Tibial artery (tissue), 4 donors: Measurements from ENCODE around the gene SCN9A.

Source experiments
- DNase-seq, 2 donors: peaks; one replicate each; pipeline ENCODE4 v3.0.0-alpha.2; 2019
- H3K27ac ChIP-seq, 2 donors: fragments of 200-600 bp; sonication (generic) in 1 of 2; 1 replicate in 1 of 2; 2 replicates in 1 of 2; pipeline ENCODE4 v1.5.1; 2018 to 2019; ENCODE audit warnings: mild to moderate bottlenecking in 1 of 2
- H3K27me3 ChIP-seq, 2 donors: fragments of 200-600 bp; sonication (generic) in 1 of 2; one replicate each; pipeline versions ENCODE4 v1.5.1 to v1.6.0; 2016 to 2019
- H3K36me3 ChIP-seq, 3 donors: fragments of 200-600 bp; sonication (generic) in 2 of 3; one replicate each; pipeline ENCODE4 v1.5.1; 2016 to 2019; ENCODE audit warnings: mild to moderate bottlenecking in 2 of 3
- H3K4me1 ChIP-seq, 4 donors: fragments of 200-600 bp; sonication (generic) in 2 of 4; 1 replicate in 3 of 4; 2 replicates in 1 of 4; pipeline ENCODE4 v1.5.1; 2016 to 2019
- H3K4me3 ChIP-seq, 2 donors: fragments of 200-600 bp; sonication (generic) in 1 of 2; 1 replicate in 1 of 2; 2 replicates in 1 of 2; pipeline ENCODE4 v1.5.1; 2018 to 2019; ENCODE audit warnings: mild to moderate bottlenecking in 2 of 2
- H3K9me3 ChIP-seq, 3 donors: fragments of 200-600 bp; sonication (generic) in 1 of 3; one replicate each; pipeline ENCODE4 v1.5.1; 2016 to 2019
- CTCF ChIP-seq, 2 experiments: fragments of 200-600 bp in 1 of 2; fragments of 450-650 bp in 1 of 2; IDR thresholded peaks; one replicate each; pipeline ENCODE4 v1.5.1; 2017 to 2019; ENCODE audit warnings: antibody characterized with exemption in 2 of 2, mild to moderate bottlenecking in 1 of 2, moderate library complexity in 1 of 2
- intact Hi-C: fragments of 100-400 bp; cut with DNase I; formaldehyde crosslinking; loops from one replicate; pipeline ENCODE4 v1.15.0; 2023; ENCODE audit warnings: low total_unique reads

SCN9A gene

GRCh38 chr2:166240387-166241313 lies 135.1 kb downstream of the SCN9A start:
- H3K36me3 ChIP-seq = no peaks in the 10 kb centered on the region
- H3K4me3 ChIP-seq = no peak overlapping the region
- intact Hi-C loops = no loop called here
- H3K27me3 ChIP-seq = no peaks in the 10 kb centered on the region
- DNase-seq = no peak
- no peak for TF ChIP-seq CTCF (IDR thresholded peaks at IDR 0.05)
- H3K4me1 ChIP-seq = no peaks in the 10 kb centered on the region
- H3K27ac ChIP-seq = no peak overlapping the region
- H3K9me3 ChIP-seq = no peaks in the 10 kb centered on the region

GRCh38 chr2:166239548-166239947 lies 136.2 kb downstream of the SCN9A start:
- H3K9me3 ChIP-seq = no peaks in the 10 kb centered on the region
- H3K4me3 ChIP-seq = no peak overlapping the region
- no peaks in the 10 kb centered on the region for H3K4me1 ChIP-seq
- no peaks in the 10 kb centered on the region for H3K36me3 ChIP-seq
- H3K27ac ChIP-seq = no peak overlapping the region
- no peaks in the 10 kb centered on the region for H3K27me3 ChIP-seq
- intact Hi-C loops = no loop called here
- no peak for TF ChIP-seq CTCF (IDR thresholded peaks at IDR 0.05)
- no peak for DNase-seq

- H3K27ac ChIP-seq = no peak overlapping the region
- no peak overlapping the region for H3K4me3 ChIP-seq
- intact Hi-C loops = no loop called here
- H3K27me3 ChIP-seq = no peaks in the 10 kb centered on the region
- H3K9me3 ChIP-seq = no peaks in the 10 kb centered on the region
- no peaks in the 10 kb centered on the region for H3K4me1 ChIP-seq
- no peak for DNase-seq
- H3K36me3 ChIP-seq = no peaks in the 10 kb centered on the region
- TF ChIP-seq CTCF (IDR thresholded peaks at IDR 0.05) = no peak
Measured at GRCh38 chr2:166238176-166238575, 137.6 kb downstream of the SCN9A start.

- DNase-seq = no peak
- intact Hi-C loops = no loop called here
- no peaks in the 10 kb centered on the region for H3K27me3 ChIP-seq
Measured at GRCh38 chr2:166234112-166234846, 141.5 kb downstream of the SCN9A start.

GRCh38 chr2:166233244-166233643 lies 142.5 kb downstream of the SCN9A start:
- no peaks in the 10 kb centered on the region for H3K4me1 ChIP-seq
- no peak for TF ChIP-seq CTCF (IDR thresholded peaks at IDR 0.05)
- no peaks in the 10 kb centered on the region for H3K9me3 ChIP-seq
- intact Hi-C loops = no loop called here
- no peaks in the 10 kb centered on the region for H3K36me3 ChIP-seq
- no peak overlapping the region for H3K27ac ChIP-seq
- H3K27me3 ChIP-seq = no peaks in the 10 kb centered on the region
- no peak for DNase-seq
- no peak overlapping the region for H3K4me3 ChIP-seq

More at GRCh38 chr2:166234112-166234846, 141.5 kb downstream of the SCN9A start:
- H3K4me1 ChIP-seq = no peaks in the 10 kb centered on the region
- no peak for TF ChIP-seq CTCF (IDR thresholded peaks at IDR 0.05)
- H3K9me3 ChIP-seq = no peaks in the 10 kb centered on the region
- H3K27ac ChIP-seq = no peak overlapping the region
- no peak overlapping the region for H3K4me3 ChIP-seq
- H3K36me3 ChIP-seq = no peaks in the 10 kb centered on the region
